DOHH2 (cell line): ENCODE data around the gene IRS2.

Experiments
- H3F3A ChIP-seq: fragments of 200-600 bp; sonication (generic), shearing (Covaris generic); 2 replicates; pipeline ENCODE4 v1.6.0; 2016; ENCODE audit warnings: antibody characterized with exemption, mild to moderate bottlenecking; ENCODE audit not compliant: control insufficient read depth, insufficient read depth
- H3K27ac ChIP-seq: fragments of 200-600 bp; sonication (generic); 2 replicates; pipeline ENCODE4 v1.5.1; 2014; ENCODE audit warnings: low read depth, mild to moderate bottlenecking, low read length, moderate library complexity
- H3K27me3 ChIP-seq: fragments of 200-600 bp; sonication (generic); 2 replicates; pipeline ENCODE4 v1.6.1; 2014; ENCODE audit warnings: mild to moderate bottlenecking, low read length, mixed read lengths; ENCODE audit not compliant: control insufficient read depth
- H3K36me3 ChIP-seq: fragments of 200-600 bp; sonication (generic); 2 replicates; pipeline ENCODE4 v1.6.1; 2014; ENCODE audit warnings: mild to moderate bottlenecking, low read length, moderate library complexity, mixed read lengths; ENCODE audit not compliant: control insufficient read depth
- H3K4me1 ChIP-seq: fragments of 200-600 bp; sonication (generic); 2 replicates; pipeline ENCODE4 v1.6.1; 2014; ENCODE audit warnings: mild to moderate bottlenecking, low read length, mixed read lengths; ENCODE audit not compliant: control insufficient read depth
- H3K4me2 ChIP-seq: fragments of 200-600 bp; sonication (generic); 2 replicates; pipeline ENCODE4 v1.6.0; 2014; ENCODE audit warnings: mild to moderate bottlenecking, low read length, moderate library complexity
- H3K4me3 ChIP-seq: fragments of 200-600 bp; sonication (generic); 2 replicates; pipeline ENCODE4 v1.5.1; 2014; ENCODE audit warnings: mild to moderate bottlenecking, low read length, mixed read lengths
- H3K79me2 ChIP-seq: fragments of 200-600 bp; sonication (generic); 2 replicates; pipeline ENCODE4 v1.6.1; 2014; ENCODE audit warnings: mild to moderate bottlenecking, low read length, mixed read lengths; ENCODE audit not compliant: control insufficient read depth
- H3K9me2 ChIP-seq: fragments of 200-600 bp; sonication (generic); replicated peaks from 2 replicates; pipeline ENCODE4 v1.6.1; 2014; ENCODE audit warnings: mild to moderate bottlenecking, low read length, mixed read lengths; ENCODE audit not compliant: control insufficient read depth
- H3K9me3 ChIP-seq: fragments of 200-600 bp; sonication (generic); 2 replicates; pipeline ENCODE4 v1.6.1; 2014; ENCODE audit warnings: antibody characterized with exemption, low read length, mixed read lengths; ENCODE audit not compliant: control insufficient read depth, insufficient read depth
- H4K20me1 ChIP-seq: fragments of 200-600 bp; sonication (generic); 2 replicates; pipeline ENCODE4 v1.6.0; 2014; ENCODE audit warnings: low read depth, mild to moderate bottlenecking, antibody characterized with exemption, low read length, moderate library complexity; ENCODE audit not compliant: control insufficient read depth, insufficient read depth
- CTCF ChIP-seq: fragments of 200-600 bp; sonication (generic); IDR thresholded peaks from one replicate; pipeline ENCODE4 v1.5.1; 2014; ENCODE audit warnings: antibody characterized with exemption, mild to moderate bottlenecking, low read depth, low read length; ENCODE audit not compliant: poor library complexity, severe bottlenecking
- EZH2phosphoT487 ChIP-seq: fragments of 200-600 bp; sonication (generic); IDR thresholded peaks from 2 replicates; pipeline ENCODE4 v1.6.1; 2017; ENCODE audit warnings: borderline replicate concordance, mild to moderate bottlenecking, antibody characterized with exemption, low read length, moderate library complexity, mixed read lengths

The IRS2 gene

GRCh38 chr13:109760402-109760801 is 26.0 kb downstream of the IRS2 start:
- no peaks in the 10 kb centered on the region for H3K9me2 ChIP-seq
- H3K27me3 ChIP-seq = no peaks in the 10 kb centered on the region
- H3K79me2 ChIP-seq = no peaks in the 10 kb centered on the region
- no peaks in the 10 kb centered on the region for H4K20me1 ChIP-seq
- no peaks in the 10 kb centered on the region for H3K9me3 ChIP-seq
- H3K27ac ChIP-seq = no peak overlapping the region
- no peaks in the 10 kb centered on the region for H3F3A ChIP-seq
- H3K4me2 ChIP-seq = no peak overlapping the region
- no peaks in the 10 kb centered on the region for H3K4me1 ChIP-seq
- TF ChIP-seq CTCF = no peak
- no peak for TF ChIP-seq EZH2phosphoT487
- no peak overlapping the region for H3K4me3 ChIP-seq
- no peaks in the 10 kb centered on the region for H3K36me3 ChIP-seq

GRCh38 chr13:109759609-109760008 is 26.8 kb downstream of the IRS2 start:
- H3K4me2 ChIP-seq = no peak overlapping the region
- no peaks in the 10 kb centered on the region for H3F3A ChIP-seq
- no peaks in the 10 kb centered on the region for H3K9me3 ChIP-seq
- TF ChIP-seq CTCF (no peak), EZH2phosphoT487 (no peak)
- no peak overlapping the region for H3K27ac ChIP-seq
- no peaks in the 10 kb centered on the region for H3K79me2 ChIP-seq
- no peaks in the 10 kb centered on the region for H3K27me3 ChIP-seq
- H4K20me1 ChIP-seq = no peaks in the 10 kb centered on the region
- H3K4me1 ChIP-seq = no peaks in the 10 kb centered on the region
- no peaks in the 10 kb centered on the region for H3K9me2 ChIP-seq
- no peaks in the 10 kb centered on the region for H3K36me3 ChIP-seq
- no peak overlapping the region for H3K4me3 ChIP-seq

- Histone ChIP-seq H3K4me2 (no peak overlapping the region), H3K27ac (no peak overlapping the region), H3K9me2 (no peaks in the 10 kb centered on the region), H4K20me1 (no peaks in the 10 kb centered on the region), H3K36me3 (no peaks in the 10 kb centered on the region), H3K4me3 (no peak overlapping the region), H3K27me3 (no peaks in the 10 kb centered on the region), H3K9me3 (no peaks in the 10 kb centered on the region), H3K79me2 (no peaks in the 10 kb centered on the region), H3F3A (no peaks in the 10 kb centered on the region), H3K4me1 (no peaks in the 10 kb centered on the region)
- TF ChIP-seq CTCF (no peak), EZH2phosphoT487 (no peak)
Observed at GRCh38 chr13:109758937-109759480, 27.4 kb downstream of the IRS2 start.

- no peaks in the 10 kb centered on the region for H3K9me2 ChIP-seq
- H3K4me3 ChIP-seq = no peak overlapping the region
- H3K79me2 ChIP-seq = no peaks in the 10 kb centered on the region
- H3K27ac ChIP-seq = no peak overlapping the region
- H3K36me3 ChIP-seq = no peaks in the 10 kb centered on the region
- H3K4me2 ChIP-seq = no peak overlapping the region
- no peak for TF ChIP-seq CTCF
- no peak for TF ChIP-seq EZH2phosphoT487
- no peaks in the 10 kb centered on the region for H3K4me1 ChIP-seq
- H3K27me3 ChIP-seq = no peaks in the 10 kb centered on the region
- no peaks in the 10 kb centered on the region for H4K20me1 ChIP-seq
- H3F3A ChIP-seq = no peaks in the 10 kb centered on the region
- H3K9me3 ChIP-seq = no peaks in the 10 kb centered on the region
Observed at GRCh38 chr13:109756778-109757177, 29.6 kb downstream of the IRS2 start.
